HG03135 (cell line): ENCODE results near the gene COA3.

Source experiments
- ATAC-seq: cut with Tn5 transposase; IDR thresholded peaks from one replicate; pipeline ENCODE4 v1.9.1; 2021; ENCODE audit warnings: mild to moderate bottlenecking, moderate library complexity; ENCODE audit not compliant: unreplicated experiment

COA3 gene

DNA sequence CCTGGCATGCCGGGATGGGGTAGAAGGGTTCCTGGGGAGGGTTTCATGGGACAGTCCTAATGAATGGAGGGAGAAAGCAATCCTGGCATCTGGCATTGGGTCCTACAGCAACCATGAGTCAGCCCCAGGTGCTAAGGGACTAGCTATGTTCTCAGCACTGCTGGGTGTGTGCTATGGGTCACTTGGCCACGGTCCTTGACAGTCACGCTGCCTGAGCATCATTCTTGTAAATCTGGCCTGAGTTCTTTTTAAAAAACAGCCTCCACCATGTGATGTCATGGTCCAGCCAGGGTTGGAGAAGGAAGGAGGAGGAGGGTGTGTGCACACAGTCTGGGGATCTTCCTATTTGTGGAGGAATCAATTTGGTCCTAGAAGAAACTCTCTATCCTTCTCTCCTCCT is 43.7 kb downstream of the COA3 start:
- ATAC-seq, result no peak

DNA sequence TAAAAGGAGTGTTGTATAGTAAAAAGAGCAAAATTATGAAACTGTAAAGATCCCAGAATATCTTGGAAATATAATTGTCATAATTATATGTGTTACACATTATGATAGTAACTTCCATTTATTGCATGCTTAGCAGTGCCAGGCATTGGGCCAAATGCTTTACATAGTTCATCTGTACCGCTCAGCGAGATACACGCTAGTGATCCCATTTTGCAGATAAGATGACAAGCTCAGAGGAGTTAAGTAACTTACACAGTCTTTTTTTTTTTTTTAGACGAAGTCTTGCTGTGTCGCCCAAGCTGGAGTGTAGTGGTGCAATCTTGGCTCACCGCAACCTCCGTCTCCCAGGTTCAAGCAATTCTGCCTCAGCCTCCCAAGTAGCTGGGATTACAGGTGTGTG is 46.9 kb downstream of the COA3 start:
- ATAC-seq, result no peak

DNA sequence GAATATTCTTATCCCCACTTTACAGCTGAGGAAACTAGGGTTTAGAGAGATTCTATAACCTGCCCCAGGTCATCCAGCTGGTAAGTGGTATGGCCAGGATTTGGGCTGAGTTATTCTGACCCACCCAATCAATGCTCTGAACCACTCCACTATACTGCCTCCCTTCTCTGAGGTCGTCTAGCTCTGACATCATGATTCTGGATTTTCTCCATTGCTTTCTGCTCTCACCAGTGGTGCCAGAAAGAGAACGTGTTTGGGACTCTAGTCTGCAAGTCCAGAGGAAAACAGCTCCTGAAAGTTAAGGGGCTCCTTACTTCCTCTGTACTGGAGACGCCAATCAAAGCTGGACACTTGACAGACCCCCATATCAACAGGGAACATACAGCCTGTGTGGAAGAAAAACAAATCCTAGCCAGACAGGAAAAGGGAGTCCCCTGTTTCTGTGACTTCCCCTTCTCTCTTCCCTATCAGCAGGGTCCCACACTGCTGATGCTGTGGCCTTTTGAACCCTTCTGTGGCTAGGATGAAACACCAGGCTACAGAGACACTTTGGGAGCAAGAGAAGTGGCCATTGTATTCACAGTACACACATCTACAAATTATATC is 47.7 kb downstream of the COA3 start:
- ATAC-seq, result no peak

DNA sequence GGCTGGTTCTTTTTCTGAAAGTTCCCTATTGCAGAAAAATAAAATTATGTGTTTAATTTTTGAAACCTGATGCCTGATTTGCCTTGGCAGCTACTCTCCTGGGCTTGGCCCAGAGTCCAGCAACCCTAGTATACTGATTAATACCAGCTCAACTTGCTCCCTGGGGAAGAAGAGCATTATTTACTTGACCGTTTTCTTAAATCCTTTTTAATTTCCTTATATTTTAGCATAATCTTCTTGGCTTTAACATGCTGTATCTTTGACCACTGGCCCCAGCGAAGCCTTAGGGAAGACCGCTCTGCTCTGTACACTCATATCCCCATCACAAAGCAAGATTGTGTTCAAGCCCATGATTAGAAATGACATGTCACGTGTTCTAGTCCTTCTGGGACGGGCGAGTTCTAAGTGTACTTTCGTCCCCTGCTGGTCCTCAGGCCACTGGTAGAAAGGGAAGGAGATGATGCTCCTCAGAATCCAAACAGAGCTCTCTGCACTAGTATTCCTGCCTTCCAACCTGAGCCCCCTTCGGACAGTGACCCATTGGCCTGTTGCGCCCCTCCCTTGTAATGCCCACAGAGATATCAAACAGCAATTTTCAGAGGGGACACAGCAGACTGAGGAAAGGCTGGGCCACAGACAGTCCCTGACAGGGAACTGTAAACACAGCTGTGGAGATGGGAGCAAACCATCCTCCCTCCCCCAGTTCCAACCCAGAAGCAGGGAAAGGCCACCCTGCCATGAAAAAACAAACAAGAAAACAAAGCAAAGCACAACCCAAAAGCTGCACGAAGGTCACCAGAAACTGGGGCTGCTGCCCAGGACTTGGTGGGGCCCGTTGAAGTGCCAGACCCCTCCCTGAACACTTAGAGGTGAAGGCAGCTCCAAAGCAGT is 49.4 kb downstream of the COA3 start:
- ATAC-seq, result no peak

DNA sequence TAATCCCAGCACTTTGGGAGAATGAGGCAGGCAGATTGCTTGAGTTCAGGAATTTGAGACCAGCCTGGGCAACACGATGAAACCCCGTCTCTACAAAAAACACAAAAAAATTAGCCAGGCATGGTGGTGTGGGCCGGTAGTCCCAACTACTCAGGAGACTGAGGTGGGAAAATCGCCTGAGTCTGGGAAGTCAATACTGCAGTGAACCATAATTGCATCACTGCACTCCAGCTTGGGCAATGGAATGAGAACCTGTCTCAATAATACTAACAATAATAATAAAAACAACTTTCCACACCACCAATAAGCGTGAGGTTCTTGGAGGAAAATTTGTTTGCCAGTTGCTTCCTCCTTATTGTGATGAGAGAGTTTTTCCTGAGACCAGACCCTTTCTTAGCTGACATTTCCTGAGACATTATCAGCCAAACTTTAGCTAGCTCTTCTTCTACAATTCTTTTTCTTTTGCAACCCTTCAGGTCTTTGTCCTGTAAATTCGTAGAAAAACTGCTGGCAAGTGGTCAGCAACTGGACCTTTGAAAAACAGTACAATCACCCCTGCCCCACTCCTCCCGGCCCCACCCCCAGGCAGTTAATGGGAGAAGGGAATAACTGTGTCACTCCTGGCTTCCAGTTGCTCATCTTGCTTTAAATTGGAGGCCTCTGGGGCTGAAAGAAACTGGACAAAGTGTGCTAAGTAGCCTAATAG is 50.1 kb downstream of the COA3 start:
- ATAC-seq, result no peak
